SHP77 (cell line): Measurements from ENCODE around the gene CTNND2.

Experiments
- DNase-seq, 2 experiments: peaks; one replicate each; lab custom pipeline; 2025; lab: John Stamatoyannopoulos, UW

The CTNND2 gene

GRCh38 chr5:11904265-11904906 is at the start of gene CTNND2:
Gene CTNND2 (minus strand): TSS chr5:11904446. CDS start chr5:11903853, 593 bp downstream.
- no peak for DNase-seq

DNA sequence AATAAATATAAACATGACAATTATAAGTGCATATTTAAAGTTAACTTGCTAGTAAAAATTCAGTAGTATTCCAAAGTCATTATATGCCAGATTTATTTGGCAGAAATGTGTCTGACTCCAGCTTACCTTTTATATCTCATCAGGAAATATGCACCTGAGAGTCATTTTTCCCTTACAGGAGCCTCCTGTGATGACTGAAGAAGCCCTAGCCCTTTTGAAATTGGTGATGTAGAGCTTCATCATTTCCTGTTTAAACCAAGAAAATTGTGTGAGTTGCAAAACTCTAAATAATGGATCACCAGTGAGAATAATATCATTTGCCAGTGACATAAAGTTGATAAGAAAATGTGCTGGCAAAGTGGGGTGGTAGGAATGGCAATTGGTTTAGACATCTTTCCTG is 42.1 kb upstream of the CTNND2 start:
- no peak for DNase-seq

DNA sequence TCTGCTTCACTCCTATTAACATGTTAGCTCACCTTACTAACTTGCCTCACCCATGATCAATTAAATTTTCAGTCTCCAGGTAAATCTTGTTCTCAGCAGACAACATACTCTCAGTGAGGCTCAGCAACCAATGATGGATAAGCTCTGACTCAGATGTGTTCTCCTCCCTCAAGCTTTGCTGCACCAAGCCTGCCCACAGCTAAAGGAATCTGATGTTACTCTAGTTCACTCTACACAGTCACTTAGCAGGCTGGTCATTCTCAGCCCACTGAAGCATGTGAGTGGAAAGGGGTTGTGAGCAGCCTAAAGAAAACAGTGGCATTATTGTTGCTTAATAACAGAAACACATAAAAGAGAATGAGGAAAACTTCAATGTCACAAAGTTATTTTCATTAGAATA is 37.3 kb upstream of the CTNND2 start:
- no peak for DNase-seq

DNA sequence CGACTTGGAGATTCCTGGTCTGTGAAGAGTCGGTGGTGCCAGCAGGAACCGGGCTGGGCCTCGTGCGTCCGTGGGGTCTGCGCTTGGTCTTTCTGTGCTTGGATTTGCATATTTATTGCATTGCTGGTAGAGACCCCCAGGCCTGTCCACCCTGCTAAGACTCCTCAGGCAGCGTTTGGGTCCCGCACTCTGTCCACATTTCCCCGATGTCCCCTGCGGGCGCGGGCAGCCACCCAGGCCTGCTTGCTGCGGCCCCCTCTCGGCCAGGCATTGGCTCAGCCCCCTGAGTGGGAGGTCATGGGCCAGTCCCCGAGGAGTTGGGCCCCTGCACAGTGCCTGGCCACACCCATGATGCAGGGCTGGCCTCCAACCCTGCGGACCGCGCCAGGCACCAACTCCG is 27.4 kb upstream of the CTNND2 start:
- no peak for DNase-seq

GRCh38 chr5:11928909-11929308 is 24.7 kb upstream of the CTNND2 start:
- no peak for DNase-seq

DNA sequence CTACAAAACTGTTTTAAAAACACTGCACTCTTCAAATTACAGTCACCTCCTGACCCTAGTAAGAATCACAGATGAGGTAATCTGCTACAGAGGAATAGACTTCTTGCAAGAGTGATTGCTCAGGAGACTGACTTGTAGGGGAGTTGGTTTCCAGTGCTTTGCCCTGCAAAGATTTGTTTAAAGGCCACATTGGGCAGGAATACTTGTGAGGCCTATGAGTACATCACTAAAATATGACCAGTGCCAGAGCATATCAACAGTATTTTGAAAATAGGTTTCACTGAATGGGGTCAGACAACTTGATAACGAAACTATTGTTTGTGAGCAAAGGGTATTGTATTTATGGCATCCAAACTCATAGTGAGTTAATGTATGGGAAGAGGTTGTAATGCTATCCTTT is 21.5 kb upstream of the CTNND2 start:
- no peak for DNase-seq

DNA sequence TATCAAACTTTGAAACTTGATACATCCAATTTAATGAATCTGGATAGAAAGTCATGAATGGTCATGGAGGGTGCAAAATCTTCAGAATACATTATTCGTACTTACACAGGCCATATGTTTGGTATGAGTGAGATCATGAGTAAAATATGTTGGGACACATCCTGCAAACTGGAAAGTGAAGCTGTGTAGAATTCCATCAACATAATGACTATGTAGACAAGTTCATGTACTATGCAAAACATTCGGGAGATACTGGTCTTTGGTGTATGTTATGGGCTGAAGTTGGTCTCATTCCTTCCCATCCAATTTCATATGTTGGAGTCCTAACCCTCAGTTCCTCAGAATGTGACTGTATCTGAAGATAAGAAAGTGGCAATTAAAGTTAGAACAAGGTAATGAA is 18.1 kb upstream of the CTNND2 start:
- DNase-seq = no peak

DNA sequence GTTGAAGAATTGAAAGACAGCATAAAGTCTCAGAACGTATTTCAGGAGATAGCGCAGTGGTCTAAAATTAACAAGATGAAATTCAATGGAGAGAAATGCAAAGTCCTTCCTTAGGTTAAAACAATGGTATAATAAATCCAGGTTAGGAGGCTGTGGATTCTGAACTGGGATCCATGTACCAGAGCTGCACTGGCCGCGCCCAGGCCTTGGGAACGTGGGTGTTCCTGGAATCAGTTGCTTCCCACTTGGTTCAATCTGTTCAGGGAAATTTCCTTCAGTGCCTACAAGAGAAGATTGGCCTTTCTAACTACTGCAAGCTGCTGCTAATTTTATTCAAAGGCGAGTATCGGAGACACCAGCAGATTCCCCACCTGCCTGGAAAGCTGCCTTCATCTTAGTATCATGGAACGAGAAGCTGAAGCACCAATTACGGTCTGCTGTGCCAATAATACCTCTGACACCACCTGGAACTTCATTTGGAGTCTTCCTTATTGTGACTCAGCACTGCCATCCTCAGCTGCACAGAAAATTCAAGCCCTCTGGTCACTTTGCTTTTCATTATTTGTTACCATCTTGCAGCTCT is 14.3 kb upstream of the CTNND2 start:
- no peak for DNase-seq

DNA sequence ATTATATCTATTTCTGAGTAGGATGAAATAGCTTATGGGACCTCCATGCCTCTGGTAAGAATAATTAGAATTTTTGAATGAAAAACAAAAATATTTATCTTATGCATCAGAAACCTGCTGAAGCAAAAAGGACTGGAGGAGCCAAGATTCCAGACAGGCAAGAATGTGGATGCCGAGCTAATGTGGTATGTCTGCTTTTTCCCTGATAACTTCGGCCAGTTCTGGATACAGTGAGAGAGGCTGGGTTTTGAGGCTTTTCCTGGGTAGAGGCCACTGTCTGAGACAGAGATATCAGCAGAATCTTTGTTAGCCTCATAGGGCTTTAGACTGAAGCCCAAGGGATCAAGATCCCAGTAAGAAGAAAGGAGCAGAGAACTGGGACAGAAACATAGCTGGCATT is 5.2 kb upstream of the CTNND2 start:
- no peak for DNase-seq

GRCh38 chr5:11906497-11906896 is 2.3 kb upstream of the CTNND2 start:
- DNase-seq = no peak

DNA sequence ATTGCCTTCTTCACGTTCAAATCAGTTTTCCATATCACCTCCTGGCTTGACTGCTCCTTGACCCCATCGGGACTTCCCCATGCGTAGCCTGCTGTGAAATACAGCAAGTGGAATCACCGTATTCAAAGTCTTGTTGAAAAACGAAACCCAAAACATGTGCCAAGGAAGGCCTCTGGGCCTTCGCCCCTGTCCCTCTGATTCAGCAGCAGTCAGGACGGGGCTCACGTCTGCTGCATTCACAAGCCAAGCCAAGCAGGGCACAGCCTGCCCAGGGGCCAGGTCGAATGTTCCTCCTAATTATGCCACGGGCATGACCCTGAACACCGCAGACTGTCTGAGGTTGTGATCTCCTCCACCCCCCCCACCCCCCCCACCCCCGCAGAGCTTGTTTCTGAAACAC is 960 bp upstream of the CTNND2 start:
- no peak for DNase-seq

DNA sequence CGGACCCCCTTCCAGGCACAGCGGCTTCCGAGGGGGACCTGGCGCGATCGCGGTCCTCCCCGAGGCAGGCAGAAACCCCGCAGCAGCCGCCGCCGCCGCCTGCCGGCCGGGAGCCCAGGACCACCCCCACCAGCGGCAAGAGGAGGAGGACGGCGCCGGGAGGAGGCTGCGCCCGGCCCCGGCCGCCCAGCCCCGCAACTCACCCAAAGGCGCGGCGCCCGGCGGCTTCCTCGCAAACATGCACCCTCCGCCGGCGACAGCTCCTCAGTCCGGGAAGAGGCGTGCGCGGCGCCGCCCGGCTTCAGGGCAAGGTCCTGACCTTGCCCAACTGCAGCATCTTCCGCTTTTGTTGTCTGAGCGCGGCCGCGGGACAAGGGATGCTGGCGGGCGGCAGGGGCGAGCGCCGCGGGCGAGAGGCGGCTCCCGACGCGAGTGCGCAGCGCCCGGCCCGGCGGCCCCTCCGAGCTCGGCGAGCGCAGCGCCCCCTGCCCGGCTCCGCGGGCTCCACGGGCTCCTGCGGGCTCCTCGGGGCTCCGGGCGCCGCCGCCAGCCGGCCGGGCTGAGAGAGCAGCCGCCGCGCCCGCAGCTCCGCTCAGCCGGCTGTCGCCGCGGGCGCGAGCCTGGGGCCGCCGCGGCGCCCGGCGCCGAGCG is 507 bp downstream of the CTNND2 start:
- no peak for DNase-seq

GRCh38 chr5:11903121-11903613 is 1.1 kb downstream of the CTNND2 start:
- no peak for DNase-seq

DNA sequence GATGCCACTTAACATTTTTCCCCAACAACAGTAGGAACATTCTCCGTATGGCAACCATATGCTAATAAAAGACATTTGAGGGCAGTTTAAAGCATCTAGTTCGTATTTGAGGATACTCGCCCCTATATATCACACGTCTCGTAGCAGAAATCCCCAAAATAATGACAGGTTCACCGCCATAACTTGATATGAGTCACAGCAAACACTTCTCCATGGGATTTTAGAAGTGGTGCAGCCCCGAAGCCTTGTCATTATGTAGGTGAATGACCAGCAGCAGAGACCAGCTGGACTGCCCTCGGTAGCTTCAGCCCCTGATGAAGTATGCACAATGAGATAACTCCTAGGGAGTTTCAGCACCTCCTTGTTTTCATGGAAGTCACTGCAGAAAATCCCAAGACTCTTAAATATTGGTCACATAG is 2.0 kb downstream of the CTNND2 start:
- DNase-seq = no peak

DNA sequence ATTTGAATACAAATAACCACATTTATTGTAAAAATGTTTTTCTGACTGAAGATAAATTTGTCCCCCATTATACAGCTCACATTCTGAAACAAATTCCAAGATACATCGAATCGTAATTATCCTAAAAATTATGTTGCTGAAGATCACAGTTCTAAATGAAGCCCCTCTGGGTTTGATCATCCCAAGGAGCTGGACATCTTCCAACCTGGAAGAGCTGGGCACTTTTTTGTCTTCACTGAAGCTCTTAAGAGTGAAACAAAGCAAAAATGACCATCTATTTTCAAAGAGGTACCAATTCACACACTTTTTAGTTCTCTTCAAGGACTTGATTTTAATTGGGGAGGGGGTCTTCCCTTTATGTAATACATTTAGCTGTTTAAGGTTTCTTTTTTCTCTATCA is 5.5 kb downstream of the CTNND2 start:
- DNase-seq = no peak

DNA sequence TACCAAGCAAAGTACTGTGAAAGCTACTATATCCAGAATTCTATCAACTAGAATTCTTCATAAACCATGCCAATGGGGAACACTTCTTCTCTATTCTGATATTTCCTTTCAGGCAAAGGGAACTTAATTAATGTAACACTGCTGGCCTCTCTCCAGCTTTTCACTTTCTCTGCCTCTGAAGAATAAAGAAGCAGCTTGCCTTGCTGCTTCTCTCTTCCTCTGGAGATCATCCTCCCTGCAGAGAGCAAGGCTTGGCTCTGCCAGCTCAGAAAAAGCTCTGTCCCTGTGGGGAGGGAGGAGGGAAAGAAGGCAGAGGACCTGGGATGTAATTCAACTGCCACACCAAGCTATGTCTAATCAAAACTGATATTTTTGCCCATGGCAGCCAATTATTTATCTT is 6.5 kb downstream of the CTNND2 start:
- no peak for DNase-seq

DNA sequence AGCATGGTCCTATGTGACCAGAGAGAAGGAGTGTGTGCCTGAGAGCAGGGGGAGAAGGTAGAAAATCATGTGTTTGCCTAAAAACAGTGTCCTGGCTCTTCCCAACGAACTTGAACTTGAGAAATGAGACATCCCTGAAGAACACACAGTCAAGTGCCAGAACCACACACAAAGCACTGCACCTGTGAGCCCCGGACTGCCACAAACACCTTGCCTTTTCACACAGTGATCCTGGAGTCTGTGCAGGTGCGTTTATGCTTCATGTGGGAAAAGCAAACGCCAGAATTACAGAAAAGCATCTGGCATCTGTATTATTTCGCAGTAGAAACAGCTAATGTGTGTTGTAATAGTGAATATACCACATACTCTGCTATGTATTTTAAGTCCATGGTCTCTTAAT is 9.3 kb downstream of the CTNND2 start:
- DNase-seq = no peak

GRCh38 chr5:11892832-11893231 is 11.4 kb downstream of the CTNND2 start:
- DNase-seq = no peak

- no peak for DNase-seq
These were observed 13.5 kb downstream of the CTNND2 start for GRCh38 chr5:11890777-11891176.

DNA sequence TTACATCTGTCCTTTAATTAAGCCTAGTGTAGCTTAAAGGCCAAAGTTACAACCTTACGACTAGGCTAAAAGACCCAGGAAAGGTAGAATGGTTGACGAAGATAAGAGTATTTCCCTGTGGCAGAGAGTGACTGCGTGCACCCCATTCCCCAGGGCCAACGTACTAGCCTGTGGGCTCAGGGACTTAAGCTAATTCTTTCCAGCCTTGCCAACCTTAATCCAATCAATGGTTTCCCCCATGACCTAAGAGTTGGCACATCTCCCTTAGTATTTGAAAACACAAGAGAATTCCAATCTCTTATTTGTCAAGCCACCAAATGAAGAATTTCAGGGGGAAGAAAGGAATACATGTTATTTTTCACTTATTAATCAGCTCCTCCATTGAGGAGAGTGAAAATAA is 16.0 kb downstream of the CTNND2 start:
- DNase-seq = no peak

DNA sequence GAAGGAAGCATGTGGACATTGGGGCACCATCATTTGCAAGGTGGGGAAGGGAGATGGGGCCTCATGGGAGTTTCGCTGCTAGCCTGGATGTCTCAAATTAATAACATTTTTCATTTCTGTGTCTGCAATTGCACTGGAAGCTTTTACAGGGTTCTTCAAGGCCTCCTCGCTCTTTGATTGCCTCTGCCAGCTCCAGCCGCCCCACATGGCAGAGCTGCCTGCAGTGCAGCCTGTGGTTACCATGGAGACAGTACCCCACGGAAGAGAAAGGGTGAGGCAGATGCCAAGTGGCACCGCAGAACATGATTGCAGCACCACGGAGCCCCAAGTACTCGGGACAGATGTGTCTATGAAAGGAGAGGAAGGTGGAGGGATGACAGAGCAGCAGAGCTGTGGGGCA is 25.4 kb downstream of the CTNND2 start:
- no peak for DNase-seq

- no peak for DNase-seq
These were observed 30.7 kb downstream of the CTNND2 start for GRCh38 chr5:11873587-11873986.

DNA sequence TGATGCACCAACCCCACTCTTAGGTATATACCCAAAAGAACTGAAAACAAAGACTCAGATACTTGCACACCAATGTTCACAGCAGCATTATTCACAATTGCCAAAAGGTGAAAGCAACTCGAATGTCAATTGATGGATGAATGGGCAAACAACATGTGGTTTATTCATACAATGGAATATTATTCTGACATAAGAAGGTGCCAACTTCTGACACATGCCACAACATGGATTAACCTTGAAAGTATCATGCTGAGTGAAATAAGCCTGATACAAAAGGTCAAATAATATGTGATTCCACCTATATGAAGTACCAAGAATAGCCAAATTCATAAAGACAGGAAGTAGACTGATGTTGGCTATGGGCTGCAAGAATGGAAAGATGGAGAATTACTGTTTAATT is 35.0 kb downstream of the CTNND2 start:
- DNase-seq = no peak

DNA sequence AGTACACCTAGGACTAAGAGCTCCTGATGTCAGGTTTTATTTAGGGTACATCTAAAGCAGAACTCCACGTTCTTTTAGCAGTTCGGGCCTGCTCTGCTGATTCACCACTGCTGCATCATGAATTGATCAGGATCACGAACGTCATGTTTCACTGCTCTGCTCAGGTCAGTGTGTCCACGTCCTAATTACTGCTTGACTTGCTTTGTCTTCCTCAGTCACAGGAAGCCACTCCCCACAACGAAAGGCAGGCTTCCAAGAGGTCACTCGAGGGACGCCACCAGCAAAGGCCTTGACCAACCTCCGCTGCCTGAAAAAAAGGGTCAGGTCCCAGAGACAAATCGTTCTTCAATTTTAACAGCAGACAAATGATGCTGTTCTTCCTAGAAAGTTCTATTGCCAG is 40.3 kb downstream of the CTNND2 start:
- no peak for DNase-seq
